Measurements from ENCODE around the gene TAOK3.
A peak's percentile ranks its signal among the peaks of the same experiment; 100 is the strongest.

Gene TAOK3

DNA sequence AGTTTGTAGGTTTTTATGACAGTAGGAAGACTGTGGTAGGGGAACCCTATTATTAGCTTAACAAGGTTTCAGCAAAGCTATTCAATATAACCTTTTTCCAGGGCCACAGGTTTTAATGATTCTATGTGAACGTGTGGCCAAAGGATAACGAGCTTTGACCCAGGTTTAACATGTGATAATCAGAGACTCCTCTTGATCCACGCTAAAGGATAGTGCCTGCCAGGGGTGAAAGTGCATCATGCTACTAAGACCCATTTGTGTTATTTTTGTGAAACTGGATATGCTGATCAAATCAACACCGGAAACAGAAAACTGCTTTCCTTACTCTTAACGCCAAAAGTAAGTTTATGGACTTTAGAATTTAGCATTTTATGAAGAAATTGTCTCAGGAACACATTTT lies 909 bp upstream of the TAOK3 start:
- Histone ChIP-seq H3K4me3 (ENCODE audit: low read length) (peak overlapping the region; percentile 64), H3K36me3 (replicated peaks; ENCODE audit: insufficient read depth, low read length) (no peaks in the 10 kb centered on the region), H3K9me2 (replicated peaks; ENCODE audit: insufficient read depth, low read length) (no peaks in the 10 kb centered on the region), H3K4me2 (ENCODE audit: low read depth, low read length) (peak overlapping the region; percentile 63; the same call in 1 of the 2 replicates), H3F3A (ENCODE audit: insufficient read depth, low read length) (peaks cover 7% of the 10 kb centered on the region; the same call in 1 of the 2 replicates), H3K79me2 (ENCODE audit: low read length) (peaks cover 15% of the 10 kb centered on the region), H3K9ac (ENCODE audit: low read length) (no peak overlapping the region), H2AFZ (ENCODE audit: low read length) (no peak overlapping the region), H4K20me1 (ENCODE audit: insufficient read depth, low read length) (no peaks in the 10 kb centered on the region), H3K27ac (ENCODE audit: low read length) (no peak overlapping the region; the same call in 1 of the 2 replicates), H3K27me3 (replicated peaks; ENCODE audit: insufficient read depth, low read length) (no peaks in the 10 kb centered on the region), H3K4me1 (ENCODE audit: low read length) (no peaks in the 10 kb centered on the region), H3K9me3 (replicated peaks; ENCODE audit: insufficient read depth, low read length) (no peaks in the 10 kb centered on the region)
- TF ChIP-seq, protein P1, sequence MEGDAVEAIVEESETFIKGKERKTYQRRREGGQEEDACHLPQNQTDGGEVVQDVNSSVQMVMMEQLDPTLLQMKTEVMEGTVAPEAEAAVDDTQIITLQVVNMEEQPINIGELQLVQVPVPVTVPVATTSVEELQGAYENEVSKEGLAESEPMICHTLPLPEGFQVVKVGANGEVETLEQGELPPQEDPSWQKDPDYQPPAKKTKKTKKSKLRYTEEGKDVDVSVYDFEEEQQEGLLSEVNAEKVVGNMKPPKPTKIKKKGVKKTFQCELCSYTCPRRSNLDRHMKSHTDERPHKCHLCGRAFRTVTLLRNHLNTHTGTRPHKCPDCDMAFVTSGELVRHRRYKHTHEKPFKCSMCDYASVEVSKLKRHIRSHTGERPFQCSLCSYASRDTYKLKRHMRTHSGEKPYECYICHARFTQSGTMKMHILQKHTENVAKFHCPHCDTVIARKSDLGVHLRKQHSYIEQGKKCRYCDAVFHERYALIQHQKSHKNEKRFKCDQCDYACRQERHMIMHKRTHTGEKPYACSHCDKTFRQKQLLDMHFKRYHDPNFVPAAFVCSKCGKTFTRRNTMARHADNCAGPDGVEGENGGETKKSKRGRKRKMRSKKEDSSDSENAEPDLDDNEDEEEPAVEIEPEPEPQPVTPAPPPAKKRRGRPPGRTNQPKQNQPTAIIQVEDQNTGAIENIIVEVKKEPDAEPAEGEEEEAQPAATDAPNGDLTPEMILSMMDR (IDR thresholded peaks at IDR 0.05; ENCODE audit: low read length), result no peak
- TF ChIP-seq EZH2phosphoT487 (IDR thresholded peaks at IDR 0.05; ENCODE audit: low read length) (no peak), EZH2 (optimal IDR thresholded peaks at IDR 0.05; ENCODE audit: low read depth, low read length) (no peak)
- DNase-seq, result no peak

DNA sequence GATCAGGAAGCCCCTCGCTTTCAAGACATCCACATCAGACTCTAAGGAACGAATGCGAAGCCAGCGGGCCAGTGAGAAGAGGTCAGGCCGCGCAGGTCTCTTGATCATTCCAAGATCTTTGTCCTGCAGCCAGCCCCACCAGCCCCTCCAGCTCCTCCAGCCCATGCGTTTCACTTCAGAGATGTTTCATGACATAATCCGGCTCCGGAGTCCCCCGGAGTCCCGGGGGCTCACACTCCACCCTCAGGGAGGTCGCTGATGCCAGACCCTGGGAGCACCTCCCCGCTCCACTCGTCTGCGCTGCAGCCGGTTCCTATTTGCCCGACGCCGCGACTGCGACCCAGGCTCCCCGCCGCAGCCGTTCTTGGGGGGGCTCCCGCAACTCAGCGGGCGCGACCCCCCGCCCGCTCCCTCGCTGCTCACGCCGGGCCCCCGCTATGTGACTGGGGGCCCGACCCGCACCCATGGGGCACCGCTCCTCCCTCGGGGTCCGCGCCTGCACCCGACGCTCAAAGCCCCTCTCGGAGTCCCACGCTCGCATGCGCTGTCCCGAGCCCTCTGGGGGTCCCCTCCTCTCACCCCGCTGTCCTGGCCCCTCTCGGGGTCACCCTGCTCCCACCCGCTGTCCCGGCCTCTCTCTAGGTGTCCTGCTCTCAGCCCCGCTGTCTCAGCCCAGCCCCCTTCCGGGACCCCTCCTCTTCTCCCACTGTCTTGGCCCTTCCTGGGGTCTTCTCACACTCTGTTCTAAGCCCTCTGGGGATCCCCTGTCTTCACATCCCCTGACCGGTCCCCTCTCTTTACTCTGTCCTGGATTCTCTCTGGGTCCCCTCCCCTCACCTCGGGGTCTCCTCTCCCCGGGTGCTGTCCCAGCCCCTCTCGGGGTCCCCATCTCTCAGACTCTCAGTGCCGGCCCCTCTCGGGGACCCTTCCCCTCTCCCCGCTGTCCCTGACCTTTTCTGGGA lies 1.1 kb downstream of the TAOK3 start:
- no peak overlapping the region for H3K27ac ChIP-seq (ENCODE audit: low read length)
- H3K9ac ChIP-seq (ENCODE audit: low read length), result peak overlapping the region; percentile 40; the same call in 1 of the 2 replicates
- no peak overlapping the region for H2AFZ ChIP-seq (ENCODE audit: low read length)
- H3K9me3 ChIP-seq (replicated peaks; ENCODE audit: insufficient read depth, low read length), result no peaks in the 10 kb centered on the region
- no peaks in the 10 kb centered on the region for H3K36me3 ChIP-seq (replicated peaks; ENCODE audit: insufficient read depth, low read length)
- H3K4me2 ChIP-seq (ENCODE audit: low read depth, low read length), result peak overlapping the region; percentile 85
- H3K79me2 ChIP-seq (ENCODE audit: low read length), result no peaks in the 10 kb centered on the region
- no peak for DNase-seq
- no peaks in the 10 kb centered on the region for H3K4me1 ChIP-seq (ENCODE audit: low read length)
- TF ChIP-seq EZH2 (optimal IDR thresholded peaks at IDR 0.05; ENCODE audit: low read depth, low read length) (no peak), EZH2phosphoT487 (IDR thresholded peaks at IDR 0.05; ENCODE audit: low read length) (no peak)
- TF ChIP-seq, protein P1 (IDR thresholded peaks at IDR 0.05; ENCODE audit: low read length), result no peak
- no peaks in the 10 kb centered on the region for H3K27me3 ChIP-seq (replicated peaks; ENCODE audit: insufficient read depth, low read length)
- H3K4me3 ChIP-seq (ENCODE audit: low read length), result peak overlapping the region; percentile 66
- no peaks in the 10 kb centered on the region for H3K9me2 ChIP-seq (replicated peaks; ENCODE audit: insufficient read depth, low read length)
- no peaks in the 10 kb centered on the region for H3F3A ChIP-seq (ENCODE audit: insufficient read depth, low read length)
- H4K20me1 ChIP-seq (ENCODE audit: insufficient read depth, low read length), result no peaks in the 10 kb centered on the region

DNA sequence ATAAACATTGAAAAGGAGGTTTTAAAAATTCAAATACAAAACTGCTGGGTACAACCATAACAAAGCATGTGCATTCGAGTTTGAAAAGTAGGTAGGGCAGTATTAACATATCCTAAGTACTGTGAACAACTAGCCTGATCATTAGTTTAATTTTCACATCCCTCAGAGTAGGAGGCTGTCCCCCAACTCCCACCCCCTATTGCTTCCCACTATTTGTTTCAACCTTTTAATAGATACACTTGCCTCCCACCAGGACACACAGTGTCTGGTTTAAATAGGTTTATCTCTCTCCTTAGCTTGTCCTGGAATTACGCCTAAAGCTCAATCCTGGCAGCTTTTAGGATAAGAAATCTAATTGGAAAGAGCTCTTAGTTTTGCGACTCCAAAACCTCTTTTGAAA lies 2.1 kb downstream of the TAOK3 start:
- Histone ChIP-seq H3K79me2 (ENCODE audit: low read length) (no peaks in the 10 kb centered on the region), H3K4me3 (ENCODE audit: low read length) (no peak overlapping the region), H3K9ac (ENCODE audit: low read length) (no peak overlapping the region), H3K27ac (ENCODE audit: low read length) (no peak overlapping the region), H3K36me3 (replicated peaks; ENCODE audit: insufficient read depth, low read length) (no peaks in the 10 kb centered on the region), H3K27me3 (replicated peaks; ENCODE audit: insufficient read depth, low read length) (no peaks in the 10 kb centered on the region), H3K4me2 (ENCODE audit: low read depth, low read length) (no peak overlapping the region), H2AFZ (ENCODE audit: low read length) (no peak overlapping the region), H3F3A (ENCODE audit: insufficient read depth, low read length) (no peaks in the 10 kb centered on the region), H3K4me1 (ENCODE audit: low read length) (no peaks in the 10 kb centered on the region), H4K20me1 (ENCODE audit: insufficient read depth, low read length) (no peaks in the 10 kb centered on the region), H3K9me2 (replicated peaks; ENCODE audit: insufficient read depth, low read length) (no peaks in the 10 kb centered on the region), H3K9me3 (replicated peaks; ENCODE audit: insufficient read depth, low read length) (no peaks in the 10 kb centered on the region)
- TF ChIP-seq EZH2 (optimal IDR thresholded peaks at IDR 0.05; ENCODE audit: low read depth, low read length) (no peak), EZH2phosphoT487 (IDR thresholded peaks at IDR 0.05; ENCODE audit: low read length) (no peak)
- TF ChIP-seq, protein P1 (IDR thresholded peaks at IDR 0.05; ENCODE audit: low read length), result no peak
- no peak for DNase-seq
